Chondrocyte (in vitro differentiated cells): ENCODE data around the gene FIGLA. TPM values are rescaled to one million over a fixed set of nuclear protein-coding genes. Genes with fewer than 3 reads are reported as not detected.
"Not testable (repeated sequence)": the region's sequence is repeated elsewhere in the genome, so short reads cannot be mapped to it uniquely, and the experiment has no call there.

Experiments
- DNase-seq: peaks from one replicate; pipeline ENCODE4 v3.0.0; 2021; ENCODE audit warnings: mixed read lengths, low spot score
- H3K27ac Mint-ChIP-seq: one replicate; pipeline ENCODE4 v1.8.0; 2021; ENCODE audit warnings: mild to moderate bottlenecking, moderate library complexity, mixed read lengths; ENCODE audit not compliant: unreplicated experiment
- H3K27me3 Mint-ChIP-seq: 2 replicates; pipeline ENCODE4 v1.8.0; 2021; ENCODE audit warnings: low read depth, mixed read lengths
- H3K36me3 Mint-ChIP-seq: 2 replicates; pipeline ENCODE4 v1.8.0; 2021; ENCODE audit warnings: low read depth, mixed read lengths
- H3K4me1 Mint-ChIP-seq: 2 replicates; pipeline ENCODE4 v1.8.0; 2021; ENCODE audit warnings: low read depth, mild to moderate bottlenecking, mixed read lengths
- H3K4me3 Mint-ChIP-seq: one replicate; pipeline ENCODE4 v1.8.0; 2021; ENCODE audit warnings: mild to moderate bottlenecking, moderate library complexity, mixed read lengths; ENCODE audit not compliant: unreplicated experiment
- H3K9me3 Mint-ChIP-seq: 2 replicates; pipeline ENCODE4 v1.8.0; 2021; ENCODE audit warnings: low read depth, mixed read lengths
- CTCF ChIP-seq: fragments of 200-600 bp; sonication (generic); IDR thresholded peaks from 2 replicates; pipeline ENCODE4 v1.5.0; 2021; ENCODE audit warnings: antibody characterized with exemption, mild to moderate bottlenecking, moderate library complexity
- total RNA-seq: library from RNA; stranded (reverse); gene quantifications from 3 replicates; pipeline ENCODE4 v1.2.1, GENCODE V29; 2021

Gene FIGLA
- total RNA-seq, 1 donor from 2014 or later: not detected

DNA sequence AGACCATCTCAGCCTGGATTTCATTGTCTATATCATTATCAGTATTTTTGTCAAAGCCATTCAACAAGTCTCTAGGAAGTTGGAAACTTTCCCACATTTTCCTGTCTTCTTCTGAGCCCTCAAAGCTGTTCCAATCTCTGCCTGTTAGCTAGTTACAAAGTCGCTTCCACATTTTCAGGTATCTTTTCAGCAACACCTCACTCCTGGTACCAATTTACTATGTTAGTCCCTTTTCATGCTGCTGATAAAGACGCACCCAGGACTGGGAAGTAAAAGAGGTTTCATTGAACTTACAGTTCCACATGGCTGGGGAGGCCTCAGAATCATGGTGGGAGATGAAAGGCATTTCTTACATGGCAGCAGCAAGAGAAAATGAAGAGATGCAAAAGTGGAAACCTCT is 9.3 kb upstream of the FIGLA start:
- peaks cover 15% of the 10 kb centered on the region for H3K9me3 Mint-ChIP-seq
- H3K4me3 Mint-ChIP-seq: no peak overlapping the region
- DNase-seq: no peak
- no peaks in the 10 kb centered on the region for H3K4me1 Mint-ChIP-seq
- H3K27me3 Mint-ChIP-seq: peaks cover 38% of the 10 kb centered on the region
- H3K27ac Mint-ChIP-seq: no peak overlapping the region
- no peak for TF ChIP-seq CTCF
- peaks cover 6% of the 10 kb centered on the region for H3K36me3 Mint-ChIP-seq

DNA sequence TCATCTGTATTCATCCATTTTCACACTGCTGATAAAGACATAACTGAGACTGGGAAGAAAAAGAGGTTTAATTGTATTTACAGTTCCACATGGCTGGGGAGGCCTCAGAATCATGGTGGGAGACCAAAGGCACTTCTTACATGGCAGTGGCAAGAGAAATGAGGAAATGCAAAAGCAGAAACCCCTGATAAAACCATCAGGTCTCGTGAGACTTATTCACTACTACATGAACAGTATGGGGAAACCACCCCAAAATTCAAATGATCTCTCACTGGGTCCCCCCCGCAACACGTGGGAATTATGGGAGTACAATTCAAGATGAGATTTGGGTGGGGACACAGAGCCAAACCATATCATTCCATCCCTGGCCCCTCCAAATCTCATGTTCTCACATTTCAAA is 7.6 kb upstream of the FIGLA start:
- peaks cover 18% of the 10 kb centered on the region for H3K9me3 Mint-ChIP-seq
- H3K4me3 Mint-ChIP-seq, H3K4me1 Mint-ChIP-seq, DNase-seq, H3K27ac Mint-ChIP-seq, H3K36me3 Mint-ChIP-seq: not testable (repeated sequence)
- peaks cover 45% of the 10 kb centered on the region for H3K27me3 Mint-ChIP-seq

GRCh38 chr2:70797506-70797905 is 7.1 kb upstream of the FIGLA start:
- no peak overlapping the region for H3K27ac Mint-ChIP-seq
- H3K9me3 Mint-ChIP-seq: peaks cover 21% of the 10 kb centered on the region
- DNase-seq: no peak
- H3K4me3 Mint-ChIP-seq: no peak overlapping the region
- peaks cover 8% of the 10 kb centered on the region for H3K36me3 Mint-ChIP-seq
- no peaks in the 10 kb centered on the region for H3K4me1 Mint-ChIP-seq
- no peak for TF ChIP-seq CTCF
- H3K27me3 Mint-ChIP-seq: peaks cover 47% of the 10 kb centered on the region

DNA sequence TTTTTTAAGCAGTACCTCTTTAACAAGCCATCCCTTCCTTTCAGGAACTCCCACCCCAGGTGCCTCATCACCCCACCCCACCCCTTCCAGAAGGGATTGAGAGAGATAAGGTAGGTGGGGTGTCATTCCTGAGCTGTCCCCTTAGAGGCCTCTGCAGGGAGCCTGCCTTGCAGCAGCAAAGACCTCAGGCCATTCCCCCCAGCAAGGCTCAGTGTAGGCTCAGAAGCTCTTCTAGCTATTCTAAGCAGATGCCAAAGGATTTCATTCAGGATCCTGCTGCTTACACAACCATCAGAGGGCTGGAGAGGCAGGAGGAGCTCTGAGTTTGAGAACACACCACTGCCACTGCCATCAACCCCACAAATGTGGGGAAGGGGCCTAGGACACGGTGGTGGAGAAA is 5.8 kb upstream of the FIGLA start:
- H3K4me3 Mint-ChIP-seq: no peak overlapping the region

GRCh38 chr2:70795164-70795995 is 4.9 kb upstream of the FIGLA start:
- no peak for DNase-seq

More for the DNA sequence above, 5.8 kb upstream of the FIGLA start:
- H3K27me3 Mint-ChIP-seq: peaks cover 53% of the 10 kb centered on the region
- no peak overlapping the region for H3K27ac Mint-ChIP-seq
- H3K9me3 Mint-ChIP-seq: peaks cover 21% of the 10 kb centered on the region
- no peaks in the 10 kb centered on the region for H3K4me1 Mint-ChIP-seq
- no peak for TF ChIP-seq CTCF
- no peak for DNase-seq
- peaks cover 8% of the 10 kb centered on the region for H3K36me3 Mint-ChIP-seq

More at GRCh38 chr2:70795164-70795995, 4.9 kb upstream of the FIGLA start:
- Mint-ChIP-seq H3K4me3 (no peak overlapping the region), H3K27me3 (peaks cover 58% of the 10 kb centered on the region), H3K4me1 (no peaks in the 10 kb centered on the region), H3K36me3 (peaks cover 8% of the 10 kb centered on the region), H3K27ac (no peak overlapping the region), H3K9me3 (peaks cover 19% of the 10 kb centered on the region)
- TF ChIP-seq CTCF: no peak
